Measurements from ENCODE around the gene RNF17.

GRCh38 chr13:24927810-24928404, 163.9 kb downstream of the RNF17 start:
- TF ChIP-seq CTCF (IDR thresholded peaks at IDR 0.05; ENCODE audit: extremely low read depth in 1 of 2, insufficient read depth in 1 of 2, low read depth in 1 of 2, low read length in 2 of 2) (no peak), JUN (IDR thresholded peaks at IDR 0.05; ENCODE audit: borderline replicate concordance, insufficient read depth, insufficient read length, low read depth) (no peak), EZH2 (IDR thresholded peaks at IDR 0.05; ENCODE audit: borderline replicate concordance, low read depth, low read length, severe bottlenecking) (no peak), POLR2A (IDR thresholded peaks at IDR 0.05; ENCODE audit: low read depth, low read length) (no peak), POLR2AphosphoS5 (IDR thresholded peaks at IDR 0.05; ENCODE audit: insufficient read depth, low read depth, low read length) (no peak), GATA2 (IDR thresholded peaks at IDR 0.05; ENCODE audit: insufficient read depth, insufficient read length, low read depth, low read length) (no peak), FOS (IDR thresholded peaks at IDR 0.05; ENCODE audit: borderline replicate concordance, insufficient read depth, low read length) (no peak), MAX (IDR thresholded peaks at IDR 0.05; ENCODE audit: insufficient read depth, insufficient read length) (no peak)

Measured in endothelial cell of umbilical vein (primary cell).